B cell (primary cell): ENCODE results near the gene KYAT1. TPM values are rescaled to one million over a fixed set of nuclear protein-coding genes. Genes with fewer than 3 reads are reported as not detected.

Experiments
- ATAC-seq: fragments of 200-7000 bp; cut with Tn5 transposase; one replicate; pipeline ENCODE4 v1.10.0; 2021; ENCODE audit warnings: low read depth, mild to moderate bottlenecking, moderate number of reproducible peaks, moderate library complexity
- CTCF ChIA-PET: fragments of 350-600 bp; sonication (Branson Sonifier 250); formaldehyde crosslinking; loops from one replicate; lab custom pipeline; 2021; ENCODE audit warnings: antibody characterized with exemption, inconsistent platforms; lab: Charles Lee
- POLR2A ChIA-PET: fragments of 350-600 bp; sonication (Branson Sonifier 250); formaldehyde crosslinking; loops from one replicate; lab custom pipeline; 2021; ENCODE audit warnings: antibody characterized with exemption; lab: Charles Lee
- DNase-seq: peaks from one replicate; pipeline ENCODE4 v3.0.0; 2013
- H2AFZ ChIP-seq: 2 replicates; pipeline ENCODE4 v1.6.1; 2012; ENCODE audit warnings: mild to moderate bottlenecking, low read depth, low read length; ENCODE audit not compliant: insufficient read depth, poor library complexity, severe bottlenecking
- H3K27ac ChIP-seq, 2 donors: 1 replicate in 1 of 2; 2 replicates in 1 of 2; pipeline ENCODE4 v1.5.1; 2012 to 2013; ENCODE audit warnings: low read length in 2 of 2, mild to moderate bottlenecking in 2 of 2, moderate library complexity in 1 of 2
- H3K27me3 ChIP-seq, 4 experiments: fragments of 200-600 bp in 1 of 4; sonication (generic) in 1 of 4; replicated peaks in 1 of 4; 1 replicate in 2 of 4; 2 replicates in 2 of 4; pipeline versions ENCODE4 v1.6.1 to v1.7.0; 2013 to 2016; ENCODE audit warnings: low read length in 3 of 4, mild to moderate bottlenecking in 2 of 4, mixed read lengths in 1 of 4, moderate library complexity in 1 of 4; ENCODE audit not compliant: insufficient read depth in 4 of 4, control insufficient read depth in 3 of 4; ENCODE audit errors: control extremely low read depth in 1 of 4
- H3K36me3 ChIP-seq, 2 experiments: replicated peaks in 1 of 2; 1 replicate in 1 of 2; 2 replicates in 1 of 2; pipeline versions ENCODE4 v1.6.1 to v1.7.1; 2013; ENCODE audit warnings: low read length in 1 of 2; ENCODE audit not compliant: insufficient read depth in 2 of 2, control insufficient read depth in 1 of 2; ENCODE audit errors: control extremely low read depth in 1 of 2, extremely low read depth in 1 of 2
- H3K4me1 ChIP-seq, 2 donors: fragments of 200-600 bp in 1 of 2; sonication (generic) in 1 of 2; 1 replicate in 1 of 2; 2 replicates in 1 of 2; pipeline versions ENCODE4 v1.5.1 to v1.6.1; 2013 to 2017; ENCODE audit warnings: low read length in 2 of 2; ENCODE audit not compliant: control insufficient read depth in 2 of 2, insufficient read depth in 2 of 2
- H3K4me2 ChIP-seq: replicated peaks from 2 replicates; pipeline ENCODE3; 2012; ENCODE audit warnings: mild to moderate bottlenecking, low read depth, low read length; ENCODE audit not compliant: poor library complexity, severe bottlenecking
- H3K4me3 ChIP-seq, 5 experiments: fragments of 200-600 bp in 1 of 5; sonication (generic) in 1 of 5; 1 replicate in 3 of 5; 2 replicates in 2 of 5; pipeline versions ENCODE4 v1.5.1 to v1.7.0; 2011 to 2016; ENCODE audit warnings: low read length in 4 of 5, mild to moderate bottlenecking in 4 of 5, low read depth in 2 of 5, control low read depth in 1 of 5, moderate library complexity in 1 of 5; ENCODE audit not compliant: insufficient read depth in 1 of 5; ENCODE audit errors: control extremely low read depth in 1 of 5, extremely low read depth in 1 of 5
- H3K79me2 ChIP-seq: fragments of 200-600 bp; sonication (generic); one replicate; pipeline ENCODE4 v1.6.0; 2016; ENCODE audit warnings: low read length; ENCODE audit not compliant: control insufficient read depth, insufficient read depth
- H3K9ac ChIP-seq: fragments of 200-600 bp; sonication (generic); 2 replicates; pipeline ENCODE4 v1.6.1; 2017; ENCODE audit warnings: mild to moderate bottlenecking, low read length, moderate library complexity
- H3K9me3 ChIP-seq, 3 donors: one replicate each; pipeline versions ENCODE4 v1.6.1 to v1.7.1; 2013; ENCODE audit warnings: low read length in 2 of 3; ENCODE audit not compliant: control insufficient read depth in 2 of 3, insufficient read depth in 1 of 3; ENCODE audit errors: control extremely low read depth in 1 of 3
- H4K20me1 ChIP-seq: 2 replicates; pipeline ENCODE4 v1.6.0; 2012; ENCODE audit warnings: mild to moderate bottlenecking, low read length; ENCODE audit not compliant: insufficient read depth, control insufficient read depth, poor library complexity, severe bottlenecking
- H3K27ac Mint-ChIP-seq: one replicate; pipeline ENCODE4 v1.8.0; 2021; ENCODE audit warnings: mixed read lengths
- H3K27me3 Mint-ChIP-seq: one replicate; pipeline ENCODE4 v1.8.0; 2021; ENCODE audit warnings: mixed read lengths
- H3K4me1 Mint-ChIP-seq: one replicate; pipeline ENCODE4 v1.8.0; 2021; ENCODE audit warnings: mixed read lengths
- H3K4me3 Mint-ChIP-seq: one replicate; pipeline ENCODE4 v1.8.0; 2021; ENCODE audit warnings: mixed read lengths
- H3K9me3 Mint-ChIP-seq: one replicate; pipeline ENCODE4 v1.8.0; 2022; ENCODE audit warnings: mixed read lengths; ENCODE audit not compliant: insufficient read depth
- CTCF ChIP-seq: fragments of 200-600 bp; IDR thresholded peaks from one replicate; pipeline ENCODE4 v1.8.0; 2022; ENCODE audit warnings: antibody characterized with exemption, mild to moderate bottlenecking
- EZH2 ChIP-seq: IDR thresholded peaks from 2 replicates; pipeline ENCODE4 v1.6.1; 2012; ENCODE audit warnings: borderline replicate concordance, low read depth, mild to moderate bottlenecking, moderate library complexity, low read length; ENCODE audit not compliant: insufficient read depth, poor library complexity, severe bottlenecking
- WGBS: methylation state at CpG from one replicate; pipeline ENCODE4 v1.1.5; 2013; ENCODE audit warnings: missing lambda C conversion rate; ENCODE audit not compliant: insufficient coverage; 5-methylcytosine and 5-hydroxymethylcytosine counted together
- intact Hi-C: fragments of 100-400 bp; cut with micrococcal nuclease; formaldehyde crosslinking; loops from one replicate; pipeline ENCODE4 v1.10.0; 2022
- polyA plus RNA-seq: library from polyadenylated mRNA; depleted of rRNA; stranded (reverse); fragments of >200 nt; gene quantifications from 2 replicates; pipeline ENCODE4 v1.2.3, GENCODE V29; 2012
- total RNA-seq, 2 donors: library from RNA; stranded (reverse); fragments of 120-200 nt in 1 of 2; gene quantifications; 1 replicate in 1 of 2; 2 replicates in 1 of 2; pipeline versions ENCODE4 v1.2.3 to v1.2.4, GENCODE V29; 2013 to 2022

The KYAT1 gene
- total and polyA plus RNA-seq, 2 donors (not counting 1 experiment from before 2014, with no cell fraction given) = 7.0 to 16.2 TPM

GRCh38 chr9:128927731-128928411 is 46.1 kb upstream of the KYAT1 start:
- no peaks in the 10 kb centered on the region for H3K27me3 ChIP-seq
- ATAC-seq = peak; percentile 82
- H3K36me3 ChIP-seq = no peaks in the 10 kb centered on the region
- peaks cover 2% of the 10 kb centered on the region for H3K27me3 Mint-ChIP-seq
- no peaks in the 10 kb centered on the region for H3K9me3 Mint-ChIP-seq
- H3K4me3 ChIP-seq = no peak overlapping the region
- TF ChIP-seq CTCF (peak; percentile 90), EZH2 (no peak)
- WGBS = 33% methylated on average over 7 of the region's 10 CpGs
- H3K27ac Mint-ChIP-seq = no peak overlapping the region
- peaks cover 6% of the 10 kb centered on the region for H3K4me1 Mint-ChIP-seq
- no peaks in the 10 kb centered on the region for H3K79me2 ChIP-seq
- H4K20me1 ChIP-seq = no peaks in the 10 kb centered on the region
- H3K9ac ChIP-seq = no peak overlapping the region
- peak overlapping the region; percentile 21 for H2AFZ ChIP-seq
- CTCF ChIA-PET = interaction anchor here (0.6 to 10.7 kb wide), 23 partner anchors 9 to 1761 kb away, joined by 3 to 203 read pairs (median 5); partner anchors contain the start of genes ENDOG, KYAT1, LRRC8A and PKN3
- POLR2A ChIA-PET = no interaction called here
- H3K4me2 ChIP-seq = no peak overlapping the region
- peaks cover 0 to 4% of the 10 kb centered on the region in 2 donors for H3K4me1 ChIP-seq
- H3K4me3 Mint-ChIP-seq = no peak overlapping the region
- no peak overlapping the region for H3K27ac ChIP-seq
- peak; percentile 70 for DNase-seq
- no peaks in the 10 kb centered on the region for H3K9me3 ChIP-seq
- intact Hi-C loops = loop anchor here (1.0 to 5.0 kb wide), 4 partner anchors 46 to 279 kb away; partner anchors contain the start of genes KYAT1, LRRC8A and PKN3

DNA sequence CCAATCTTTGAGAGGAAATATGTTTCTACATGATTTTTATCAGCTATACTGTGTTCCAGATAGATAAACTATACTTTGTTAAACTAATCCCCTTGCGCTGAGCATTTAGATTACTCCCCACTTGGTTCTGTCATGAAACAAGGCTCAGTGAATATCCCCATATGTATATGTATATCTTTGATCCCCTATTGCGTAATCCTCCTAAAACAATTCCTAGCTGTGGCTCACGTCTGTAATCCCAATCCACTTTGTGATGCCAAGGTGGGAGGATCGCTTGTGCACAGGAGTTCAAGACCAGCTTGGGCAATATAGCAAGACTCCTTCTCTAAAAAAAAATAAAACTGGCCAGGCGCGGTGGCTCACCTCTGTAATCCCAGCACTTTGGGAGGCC is 41.7 kb upstream of the KYAT1 start:
- Histone ChIP-seq H3K27ac (no peak overlapping the region), H3K79me2 (no peaks in the 10 kb centered on the region), H3K9ac (no peak overlapping the region), H3K9me3 (no peaks in the 10 kb centered on the region), H2AFZ (no peak overlapping the region), H3K36me3 (no peaks in the 10 kb centered on the region), H3K4me1 (peaks cover 13 to 17% of the 10 kb centered on the region in 2 donors), H3K27me3 (peaks cover 0 to 5% (median 0%) of the 10 kb centered on the region in 4 experiments), H3K4me3 (no peak overlapping the region), H3K4me2 (no peak overlapping the region), H4K20me1 (no peaks in the 10 kb centered on the region)
- Mint-ChIP-seq H3K27ac (no peak overlapping the region), H3K27me3 (peaks cover 2% of the 10 kb centered on the region), H3K4me3 (no peak overlapping the region), H3K4me1 (peaks cover 9% of the 10 kb centered on the region), H3K9me3 (no peaks in the 10 kb centered on the region)
- CTCF ChIA-PET = interaction anchor here (0.6 to 10.7 kb wide), 3 partner anchors 20 to 190 kb away, joined by 3 to 203 read pairs (median 3); no protein-coding TSS in a partner anchor
- ATAC-seq (no peak), DNase-seq (no peak)
- TF ChIP-seq CTCF (no peak), EZH2 (no peak)
- 100% methylated on average over 3 of the region's 6 CpGs for WGBS
- POLR2A ChIA-PET = no interaction called here
- intact Hi-C loops = no loop called here
